Endothelial cell (in vitro differentiated cells): ENCODE data around the gene CD69. TPM values are rescaled to one million over a fixed set of nuclear protein-coding genes. Genes with fewer than 3 reads are reported as not detected.

Experiments
- DNase-seq: peaks from one replicate; pipeline ENCODE4 v3.0.0; 2021; ENCODE audit warnings: low spot score
- H3K27ac Mint-ChIP-seq: one replicate; pipeline ENCODE4 v1.8.0; 2021; ENCODE audit warnings: mixed read lengths, inconsistent platforms; ENCODE audit not compliant: unreplicated experiment
- H3K27me3 Mint-ChIP-seq: one replicate; pipeline ENCODE4 v1.8.0; 2021; ENCODE audit warnings: mild to moderate bottlenecking, moderate library complexity, mixed read lengths, inconsistent platforms; ENCODE audit not compliant: unreplicated experiment
- H3K36me3 Mint-ChIP-seq: one replicate; pipeline ENCODE4 v1.8.0; 2021; ENCODE audit warnings: mild to moderate bottlenecking, low read depth, mixed read lengths, inconsistent platforms; ENCODE audit not compliant: unreplicated experiment
- H3K4me1 Mint-ChIP-seq: one replicate; pipeline ENCODE4 v1.8.0; 2021; ENCODE audit warnings: mild to moderate bottlenecking, mixed read lengths, inconsistent platforms; ENCODE audit not compliant: unreplicated experiment
- H3K4me3 Mint-ChIP-seq: one replicate; pipeline ENCODE4 v1.8.0; 2021; ENCODE audit warnings: mild to moderate bottlenecking, mixed read lengths, inconsistent platforms; ENCODE audit not compliant: unreplicated experiment
- H3K9me3 Mint-ChIP-seq: one replicate; pipeline ENCODE4 v1.8.0; 2021; ENCODE audit warnings: mixed read lengths, inconsistent platforms; ENCODE audit not compliant: unreplicated experiment
- total RNA-seq: library from RNA; stranded (reverse); fragmentation: NEBNext Ultra II Directional; extraction: Animal tissue kit (Norgen Biotek cat#: 25700); gene quantifications from one replicate; pipeline ENCODE4 v1.2.1, GENCODE V29; 2021; ENCODE audit not compliant: unreplicated experiment
- TF ChIP-seq, protein P1 (sequence below): fragments of 200-600 bp; sonication (generic); IDR thresholded peaks from one replicate; pipeline ENCODE4 v1.5.0; 2021; ENCODE audit warnings: antibody characterized with exemption; ENCODE audit not compliant: unreplicated experiment

Gene CD69
- total RNA-seq, 1 donor from 2014 or later: 0.69 TPM

DNA sequence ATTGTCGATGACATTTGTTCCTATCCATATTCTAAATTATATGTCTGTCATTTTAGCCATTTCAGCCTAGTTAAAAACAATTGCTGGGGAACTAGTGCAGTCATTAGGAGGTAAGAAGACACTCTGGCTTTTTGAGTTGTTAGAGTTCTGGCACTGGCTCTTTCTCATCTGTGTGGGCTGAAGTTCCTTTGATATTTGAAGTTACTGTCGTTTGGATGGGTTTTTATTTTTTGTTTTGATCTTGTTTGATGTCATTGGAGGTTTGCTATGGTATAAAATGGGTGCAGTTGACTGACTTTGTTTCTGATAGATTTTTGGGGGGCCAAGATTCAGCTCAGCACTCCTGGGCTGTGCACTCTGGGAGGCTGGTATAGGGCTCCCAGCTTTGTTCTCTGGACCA is 20.7 kb upstream of the CD69 start:
- Mint-ChIP-seq H3K27me3 (no peaks in the 10 kb centered on the region), H3K27ac (no peak overlapping the region), H3K9me3 (no peaks in the 10 kb centered on the region), H3K4me3 (no peak overlapping the region), H3K4me1 (no peaks in the 10 kb centered on the region), H3K36me3 (no peaks in the 10 kb centered on the region)
- no peak for DNase-seq
- TF ChIP-seq, protein P1, sequence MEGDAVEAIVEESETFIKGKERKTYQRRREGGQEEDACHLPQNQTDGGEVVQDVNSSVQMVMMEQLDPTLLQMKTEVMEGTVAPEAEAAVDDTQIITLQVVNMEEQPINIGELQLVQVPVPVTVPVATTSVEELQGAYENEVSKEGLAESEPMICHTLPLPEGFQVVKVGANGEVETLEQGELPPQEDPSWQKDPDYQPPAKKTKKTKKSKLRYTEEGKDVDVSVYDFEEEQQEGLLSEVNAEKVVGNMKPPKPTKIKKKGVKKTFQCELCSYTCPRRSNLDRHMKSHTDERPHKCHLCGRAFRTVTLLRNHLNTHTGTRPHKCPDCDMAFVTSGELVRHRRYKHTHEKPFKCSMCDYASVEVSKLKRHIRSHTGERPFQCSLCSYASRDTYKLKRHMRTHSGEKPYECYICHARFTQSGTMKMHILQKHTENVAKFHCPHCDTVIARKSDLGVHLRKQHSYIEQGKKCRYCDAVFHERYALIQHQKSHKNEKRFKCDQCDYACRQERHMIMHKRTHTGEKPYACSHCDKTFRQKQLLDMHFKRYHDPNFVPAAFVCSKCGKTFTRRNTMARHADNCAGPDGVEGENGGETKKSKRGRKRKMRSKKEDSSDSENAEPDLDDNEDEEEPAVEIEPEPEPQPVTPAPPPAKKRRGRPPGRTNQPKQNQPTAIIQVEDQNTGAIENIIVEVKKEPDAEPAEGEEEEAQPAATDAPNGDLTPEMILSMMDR: no peak

DNA sequence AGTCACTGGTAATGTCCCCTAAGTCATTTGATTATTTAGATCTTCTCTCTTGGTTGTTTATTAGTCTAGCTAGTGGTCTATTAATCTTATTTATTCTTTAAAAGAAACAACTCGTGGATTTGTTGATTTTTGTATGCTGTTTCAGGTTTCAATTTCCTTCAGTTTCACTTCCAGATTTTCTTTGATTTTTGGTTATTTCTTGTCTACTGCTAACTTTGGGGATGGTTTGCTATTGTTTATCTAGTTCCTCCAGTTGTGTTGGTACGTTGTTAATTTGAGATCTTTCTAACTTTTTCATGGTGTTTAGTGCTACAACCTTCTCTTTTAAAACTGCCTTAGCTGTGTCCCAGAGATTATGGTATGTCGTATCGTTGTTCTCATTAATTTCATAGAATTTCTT is 18.5 kb upstream of the CD69 start:
- TF ChIP-seq, protein P1: no peak
- Mint-ChIP-seq H3K4me1 (no peaks in the 10 kb centered on the region), H3K4me3 (no peak overlapping the region), H3K9me3 (no peaks in the 10 kb centered on the region), H3K27me3 (no peaks in the 10 kb centered on the region), H3K27ac (no peak overlapping the region), H3K36me3 (no peaks in the 10 kb centered on the region)
- no peak for DNase-seq

DNA sequence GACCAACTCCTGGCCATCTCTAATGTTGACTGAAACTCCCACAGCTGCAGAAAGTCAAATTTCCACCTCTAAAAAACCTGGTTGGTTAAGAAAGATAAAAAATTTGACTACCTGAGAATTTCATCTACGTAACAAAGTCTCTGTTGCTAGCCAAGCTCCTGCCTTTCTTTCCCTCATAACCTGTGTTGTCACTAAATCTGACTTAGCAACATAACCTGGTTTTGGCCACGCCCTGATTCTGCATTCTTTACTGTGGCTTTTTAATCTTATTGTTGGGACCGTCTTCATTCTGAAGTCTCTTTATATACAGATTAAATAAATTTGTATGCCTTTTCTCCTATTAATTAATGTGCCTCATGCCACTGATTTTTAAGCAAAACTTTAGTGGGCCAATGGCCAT is 16.1 kb upstream of the CD69 start:
- Mint-ChIP-seq H3K9me3 (no peaks in the 10 kb centered on the region), H3K36me3 (no peaks in the 10 kb centered on the region), H3K27ac (no peak overlapping the region), H3K4me1 (no peaks in the 10 kb centered on the region), H3K27me3 (no peaks in the 10 kb centered on the region), H3K4me3 (no peak overlapping the region)
- no peak for DNase-seq
- TF ChIP-seq, protein P1: no peak

DNA sequence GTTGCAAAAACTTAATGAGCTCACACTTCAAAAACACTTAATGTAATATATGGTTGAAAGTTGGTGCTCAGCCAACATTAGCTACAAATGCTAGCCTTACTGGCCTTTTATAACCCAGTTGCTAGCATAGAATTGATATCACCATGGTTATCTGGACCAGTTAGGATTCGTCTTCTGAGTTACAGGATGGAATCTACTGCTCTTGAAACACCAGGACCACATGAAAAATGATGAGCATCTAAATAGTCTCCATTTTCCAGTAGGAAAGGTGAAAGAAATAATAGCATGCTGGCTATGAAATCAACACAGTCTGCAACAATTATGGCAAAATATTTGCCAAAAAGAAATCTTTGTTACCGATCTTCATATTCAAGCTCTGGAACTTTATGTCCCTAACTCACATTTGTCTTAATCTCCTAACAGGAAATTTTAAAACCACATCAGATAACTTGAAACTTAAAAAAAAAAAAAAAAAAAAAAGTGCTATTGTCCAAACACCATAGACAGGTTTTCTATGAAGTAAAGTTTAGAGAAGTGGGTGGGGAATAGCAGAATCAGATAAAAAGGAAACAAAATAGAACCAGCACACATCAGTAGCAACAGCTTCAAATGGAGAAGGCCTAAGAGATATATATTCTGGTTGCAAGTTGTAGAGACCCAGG is 12.6 kb upstream of the CD69 start:
- H3K4me3 Mint-ChIP-seq: no peak overlapping the region
- no peaks in the 10 kb centered on the region for H3K9me3 Mint-ChIP-seq
- DNase-seq: no peak
- H3K4me1 Mint-ChIP-seq: no peaks in the 10 kb centered on the region
- TF ChIP-seq, protein P1: no peak
- H3K27ac Mint-ChIP-seq: no peak overlapping the region
- H3K36me3 Mint-ChIP-seq: no peaks in the 10 kb centered on the region
- H3K27me3 Mint-ChIP-seq: no peaks in the 10 kb centered on the region

DNA sequence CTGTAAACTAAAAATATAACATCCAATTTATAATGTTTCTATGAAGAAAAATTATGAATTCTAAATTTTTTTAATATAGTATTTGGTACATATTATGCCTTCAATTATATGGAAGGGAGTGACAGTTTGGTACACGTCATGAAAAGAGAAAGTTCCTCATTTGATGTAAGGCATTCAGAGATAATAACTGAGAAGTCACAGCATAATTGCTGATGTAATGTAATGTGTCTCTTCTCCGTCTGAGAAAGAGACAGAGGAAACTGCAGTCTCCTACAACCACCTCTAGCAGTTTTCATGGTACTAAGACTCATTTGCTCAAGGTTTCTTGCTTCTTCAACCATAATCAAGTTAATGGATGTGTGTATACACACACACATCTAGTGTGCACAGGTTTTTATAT is 2.3 kb upstream of the CD69 start:
- H3K27ac Mint-ChIP-seq: no peak overlapping the region
- peaks cover 22% of the 10 kb centered on the region for H3K4me1 Mint-ChIP-seq
- TF ChIP-seq, protein P1: no peak
- H3K4me3 Mint-ChIP-seq: no peak overlapping the region
- no peaks in the 10 kb centered on the region for H3K36me3 Mint-ChIP-seq
- no peaks in the 10 kb centered on the region for H3K9me3 Mint-ChIP-seq
- H3K27me3 Mint-ChIP-seq: no peaks in the 10 kb centered on the region
- no peak for DNase-seq
